Gastrocnemius medialis (tissue), 4 donors: ENCODE measurements around the gene KRT9.
"Not testable (repeated sequence)": the region's sequence is repeated elsewhere in the genome, so short reads cannot be mapped to it uniquely, and the experiment has no call there.

ENCODE experiments used
- POLR2A ChIP-seq, 2 donors: fragments of 450-650 bp; IDR thresholded peaks; one replicate each; pipeline ENCODE4 v1.6.1; 2017; ENCODE audit warnings: antibody characterized with exemption in 2 of 2, mild to moderate bottlenecking in 2 of 2, moderate library complexity in 2 of 2
- TF ChIP-seq, protein P1 (sequence below), 5 experiments: fragments of 450-650 bp in 3 of 5; fragments of 200-600 bp in 2 of 5; sonication (generic) in 2 of 5; IDR thresholded peaks in 4 of 5; conservative IDR thresholded peaks in 1 of 5; 1 replicate in 4 of 5; 2 replicates in 1 of 5; pipeline ENCODE4 v1.5.1; 2016 to 2019; ENCODE audit warnings: antibody characterized with exemption in 5 of 5, mild to moderate bottlenecking in 3 of 5, moderate library complexity in 3 of 5

- TF ChIP-seq, protein P1, sequence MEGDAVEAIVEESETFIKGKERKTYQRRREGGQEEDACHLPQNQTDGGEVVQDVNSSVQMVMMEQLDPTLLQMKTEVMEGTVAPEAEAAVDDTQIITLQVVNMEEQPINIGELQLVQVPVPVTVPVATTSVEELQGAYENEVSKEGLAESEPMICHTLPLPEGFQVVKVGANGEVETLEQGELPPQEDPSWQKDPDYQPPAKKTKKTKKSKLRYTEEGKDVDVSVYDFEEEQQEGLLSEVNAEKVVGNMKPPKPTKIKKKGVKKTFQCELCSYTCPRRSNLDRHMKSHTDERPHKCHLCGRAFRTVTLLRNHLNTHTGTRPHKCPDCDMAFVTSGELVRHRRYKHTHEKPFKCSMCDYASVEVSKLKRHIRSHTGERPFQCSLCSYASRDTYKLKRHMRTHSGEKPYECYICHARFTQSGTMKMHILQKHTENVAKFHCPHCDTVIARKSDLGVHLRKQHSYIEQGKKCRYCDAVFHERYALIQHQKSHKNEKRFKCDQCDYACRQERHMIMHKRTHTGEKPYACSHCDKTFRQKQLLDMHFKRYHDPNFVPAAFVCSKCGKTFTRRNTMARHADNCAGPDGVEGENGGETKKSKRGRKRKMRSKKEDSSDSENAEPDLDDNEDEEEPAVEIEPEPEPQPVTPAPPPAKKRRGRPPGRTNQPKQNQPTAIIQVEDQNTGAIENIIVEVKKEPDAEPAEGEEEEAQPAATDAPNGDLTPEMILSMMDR (IDR thresholded peaks at IDR 0.05 in 4 of 5, conservative IDR thresholded peaks at IDR 0.05 in 1 of 5) = not testable (repeated sequence)
- TF ChIP-seq POLR2A (IDR thresholded peaks at IDR 0.05) = not testable (repeated sequence)
These were observed 42.9 kb upstream of the KRT9 start for GRCh38 chr17:41614767-41615166.
